ENCODE results near the gene SCD5. TPM values are rescaled to one million over a fixed set of nuclear protein-coding genes. Genes with fewer than 3 reads are reported as not detected.

The SCD5 gene
- total and polyA plus RNA-seq, 2 donors (not counting 1 experiment from before 2014, with no cell fraction given) = 0.03 TPM; not detected in 1

- Histone ChIP-seq H3K4me1 (ENCODE audit: control insufficient read depth in 2 of 2, insufficient read depth in 2 of 2, low read length in 2 of 2) (no peaks in the 10 kb centered on the region), H3K4me2 (replicated peaks; ENCODE audit: low read depth, low read length, poor library complexity, severe bottlenecking) (no peak overlapping the region), H3K9ac (ENCODE audit: low read length) (no peak overlapping the region), H3K4me3 (ENCODE audit: control extremely low read depth in 1 of 5, extremely low read depth in 1 of 5, insufficient read depth in 1 of 5, low read depth in 2 of 5, low read length in 4 of 5) (no peak overlapping the region), H3K27me3 (replicated peaks in 1 of 4; ENCODE audit: control extremely low read depth in 1 of 4, control insufficient read depth in 3 of 4, insufficient read depth in 4 of 4, low read length in 3 of 4) (peaks cover 0 to 2% (median 0%) of the 10 kb centered on the region in 4 experiments), H3K27ac (ENCODE audit: low read length in 2 of 2) (no peak overlapping the region), H2AFZ (ENCODE audit: insufficient read depth, low read depth, low read length, poor library complexity, severe bottlenecking) (no peak overlapping the region), H4K20me1 (ENCODE audit: control insufficient read depth, insufficient read depth, low read length, poor library complexity, severe bottlenecking) (no peaks in the 10 kb centered on the region), H3K9me3 (ENCODE audit: control extremely low read depth in 1 of 3, control insufficient read depth in 2 of 3, insufficient read depth in 1 of 3, low read length in 2 of 3) (no peaks in the 10 kb centered on the region), H3K79me2 (ENCODE audit: control insufficient read depth, insufficient read depth, low read length) (no peaks in the 10 kb centered on the region), H3K36me3 (replicated peaks in 1 of 2; ENCODE audit: control extremely low read depth in 1 of 2, control insufficient read depth in 1 of 2, extremely low read depth in 1 of 2, insufficient read depth in 2 of 2, low read length in 1 of 2) (no peaks in the 10 kb centered on the region)
- no peak for ATAC-seq (ENCODE audit: low read depth)
- peaks cover 4% of the 10 kb centered on the region for H3K27me3 Mint-ChIP-seq
- H3K9me3 Mint-ChIP-seq (ENCODE audit: insufficient read depth) = no peaks in the 10 kb centered on the region
- CTCF ChIA-PET = no interaction called here
- intact Hi-C loops (cut with micrococcal nuclease) = no loop called here
- DNase-seq = no peak
- H3K4me1 Mint-ChIP-seq = no peaks in the 10 kb centered on the region
- no peak overlapping the region for H3K27ac Mint-ChIP-seq
- POLR2A ChIA-PET = no interaction called here
- TF ChIP-seq EZH2 (IDR thresholded peaks at IDR 0.05; ENCODE audit: borderline replicate concordance, insufficient read depth, low read depth, low read length, poor library complexity, severe bottlenecking) (no peak), CTCF (IDR thresholded peaks at IDR 0.05) (no peak)
- no peak overlapping the region for H3K4me3 Mint-ChIP-seq
- 88% methylated on average over 2 of the region's 5 CpGs for WGBS (ENCODE audit: insufficient coverage)
Observed at GRCh38 chr4:82744284-82744968, 54.2 kb downstream of the SCD5 start.

GRCh38 chr4:82741188-82741587 lies 57.4 kb downstream of the SCD5 start:
- Mint-ChIP-seq H3K27ac (no peak overlapping the region), H3K4me1 (no peaks in the 10 kb centered on the region), H3K4me3 (no peak overlapping the region), H3K9me3 (ENCODE audit: insufficient read depth) (no peaks in the 10 kb centered on the region), H3K27me3 (peaks cover 6% of the 10 kb centered on the region)
- Histone ChIP-seq H4K20me1 (ENCODE audit: control insufficient read depth, insufficient read depth, low read length, poor library complexity, severe bottlenecking) (no peaks in the 10 kb centered on the region), H3K36me3 (replicated peaks in 1 of 2; ENCODE audit: control extremely low read depth in 1 of 2, control insufficient read depth in 1 of 2, extremely low read depth in 1 of 2, insufficient read depth in 2 of 2, low read length in 1 of 2) (no peaks in the 10 kb centered on the region), H3K4me2 (replicated peaks; ENCODE audit: low read depth, low read length, poor library complexity, severe bottlenecking) (no peak overlapping the region), H3K27me3 (replicated peaks in 1 of 4; ENCODE audit: control extremely low read depth in 1 of 4, control insufficient read depth in 3 of 4, insufficient read depth in 4 of 4, low read length in 3 of 4) (no peaks in the 10 kb centered on the region), H3K4me3 (ENCODE audit: control extremely low read depth in 1 of 5, extremely low read depth in 1 of 5, insufficient read depth in 1 of 5, low read depth in 2 of 5, low read length in 4 of 5) (no peak overlapping the region), H3K79me2 (ENCODE audit: control insufficient read depth, insufficient read depth, low read length) (no peaks in the 10 kb centered on the region), H3K4me1 (ENCODE audit: control insufficient read depth in 2 of 2, insufficient read depth in 2 of 2, low read length in 2 of 2) (no peaks in the 10 kb centered on the region), H3K9ac (ENCODE audit: low read length) (no peak overlapping the region), H3K27ac (ENCODE audit: low read length in 2 of 2) (no peak overlapping the region), H3K9me3 (ENCODE audit: control extremely low read depth in 1 of 3, control insufficient read depth in 2 of 3, insufficient read depth in 1 of 3, low read length in 2 of 3) (no peaks in the 10 kb centered on the region), H2AFZ (ENCODE audit: insufficient read depth, low read depth, low read length, poor library complexity, severe bottlenecking) (no peak overlapping the region)
- POLR2A ChIA-PET = no interaction called here
- WGBS (ENCODE audit: insufficient coverage) = 96% methylated on average over 3 of the region's 5 CpGs
- intact Hi-C loops (cut with micrococcal nuclease) = no loop called here
- CTCF ChIA-PET = no interaction called here
- DNase-seq (no peak), ATAC-seq (ENCODE audit: low read depth) (no peak)
- no peak for TF ChIP-seq CTCF (IDR thresholded peaks at IDR 0.05)
- TF ChIP-seq EZH2 (IDR thresholded peaks at IDR 0.05; ENCODE audit: borderline replicate concordance, insufficient read depth, low read depth, low read length, poor library complexity, severe bottlenecking) = no peak

All from B cell (primary cell).